Measurements from ENCODE around the gene BYSL. TPM values are rescaled to one million over a fixed set of nuclear protein-coding genes. Genes with fewer than 3 reads are reported as not detected.

The BYSL gene
- total RNA-seq, 2 experiments from 2014 or later = 83.7 to 85.2 TPM

GRCh38 chr6:41901882-41902519, 19.3 kb upstream of the BYSL start:
- ChIA-PET CTCF (interaction anchor here (1.0 to 4.4 kb wide), 2 partner anchors 105 to 142 kb away, joined by 3 to 18 read pairs; no protein-coding TSS in a partner anchor), POLR2A (no interaction called here)

- ChIA-PET CTCF (interaction anchor here (0.9 kb wide), 2 partner anchors 11 to 175 kb away, joined by 3 read pairs; partner anchors contain the start of genes BYSL and MED20), POLR2A (no interaction called here)
These were observed 11.6 kb upstream of the BYSL start for GRCh38 chr6:41909727-41910126.

GRCh38 chr6:41914343-41914742, 7.0 kb upstream of the BYSL start:
- CTCF ChIA-PET = interaction anchor here (0.6 to 1.0 kb wide), 4 partner anchors 9 to 136 kb away, joined by 3 to 4 read pairs (median 3); no protein-coding TSS in a partner anchor
- POLR2A ChIA-PET = no interaction called here

GRCh38 chr6:41914869-41915530, 6.3 kb upstream of the BYSL start:
- ChIA-PET POLR2A (no interaction called here), CTCF (interaction anchor here (0.6 to 0.8 kb wide), 2 partner anchors 8 to 129 kb away, joined by 3 read pairs; no protein-coding TSS in a partner anchor)

DNA sequence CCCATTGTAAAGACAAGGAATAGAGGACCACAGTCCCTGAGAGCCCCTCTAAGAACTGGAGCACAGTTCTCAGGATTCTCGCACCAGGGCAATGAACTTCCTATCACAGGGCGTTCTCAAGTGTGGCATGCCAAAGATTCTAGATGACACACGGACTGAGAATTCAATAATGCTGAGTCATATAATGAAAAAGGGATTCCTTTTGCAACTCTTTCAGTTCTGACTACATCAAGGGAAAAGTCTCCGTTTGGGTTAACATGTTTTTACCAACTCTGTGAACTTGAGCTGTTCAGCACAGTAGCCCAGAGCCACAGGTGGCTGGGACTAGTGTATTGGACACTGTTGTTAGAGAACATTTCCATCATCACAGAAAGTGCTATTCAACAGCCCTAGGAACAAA, 3.8 kb upstream of the BYSL start:
- ChIA-PET CTCF (no interaction called here), POLR2A (no interaction called here)

- ChIA-PET CTCF (interaction anchor here (0.6 to 3.9 kb wide), 16 partner anchors 14 to 243 kb away, joined by 3 to 46 read pairs (median 6); partner anchors contain the start of genes CCND3, TAF8, TOMM6 and USP49), POLR2A (interaction anchor here (0.9 to 2.0 kb wide), 9 partner anchors 14 to 825 kb away, joined by 3 to 14 read pairs (median 5); partner anchors contain the start of genes CCND3 and TOMM6)
These were observed 356 bp downstream of the BYSL start for GRCh38 chr6:41921712-41921998.

DNA sequence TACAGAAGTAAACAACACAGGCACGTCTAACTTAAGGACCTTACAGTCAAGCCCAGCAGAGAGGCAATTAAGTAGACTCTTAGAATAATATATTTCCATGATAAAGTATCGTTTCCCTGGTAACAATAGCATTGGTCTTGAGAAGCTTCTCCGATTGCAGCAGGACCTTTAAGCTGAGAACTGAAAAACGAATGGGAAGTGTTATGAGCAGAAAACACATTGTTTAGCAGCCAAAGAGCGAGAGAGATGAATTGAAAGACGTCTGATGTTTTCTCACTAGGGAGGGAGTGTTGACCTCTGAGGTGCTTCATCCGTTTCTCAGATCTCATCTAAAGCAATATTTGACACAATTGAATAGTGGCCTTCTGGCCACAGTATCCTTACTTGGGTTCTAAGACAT, 855 bp downstream of the BYSL start:
- POLR2A ChIA-PET = interaction anchor here (1.3 to 2.0 kb wide), 2 partner anchors 13 to 122 kb away, joined by 5 to 13 read pairs; no protein-coding TSS in a partner anchor
- CTCF ChIA-PET = interaction anchor here (0.6 to 3.9 kb wide), 10 partner anchors 13 to 243 kb away, joined by 3 to 46 read pairs (median 5); partner anchors contain the start of genes TAF8 and USP49

- CTCF ChIA-PET = interaction anchor here (0.9 to 17.2 kb wide), 3 partner anchors 11 to 140 kb away, joined by 3 to 221 read pairs (median 3); partner anchors contain the start of genes TAF8 and TOMM6
- POLR2A ChIA-PET = interaction anchor here (0.6 kb wide), 1 partner anchor 102 kb away, joined by 3 read pairs; no protein-coding TSS in a partner anchor
These were observed 6.0 kb downstream of the BYSL start for GRCh38 chr6:41927253-41927652.

DNA sequence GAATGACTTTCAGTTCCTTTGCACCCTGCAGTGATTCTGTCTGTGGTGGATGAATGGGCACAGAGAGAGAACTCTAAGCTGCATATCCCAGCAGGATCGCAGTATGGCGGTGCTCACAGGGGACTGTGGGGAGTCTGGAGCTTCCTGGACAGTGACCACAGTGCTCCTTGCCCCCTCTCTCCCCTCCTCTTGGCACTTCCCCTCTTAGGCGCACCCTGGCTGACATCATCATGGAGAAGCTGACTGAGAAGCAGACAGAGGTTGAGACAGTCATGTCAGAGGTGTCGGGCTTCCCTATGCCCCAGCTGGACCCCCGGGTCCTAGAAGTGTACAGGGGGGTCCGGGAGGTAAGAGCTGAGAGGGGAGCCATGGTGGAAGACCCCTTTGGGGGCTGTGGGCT, 8.6 kb downstream of the BYSL start:
- CTCF ChIA-PET = interaction anchor here (1.1 to 17.2 kb wide), 2 partner anchors 9 to 115 kb away, joined by 4 to 221 read pairs; partner anchors contain the start of gene TAF8
- POLR2A ChIA-PET = interaction anchor here (1.0 to 1.5 kb wide), 2 partner anchors 9 kb away, joined by 3 to 6 read pairs; partner anchors contain the start of genes BYSL and MED20

- POLR2A ChIA-PET = no interaction called here
- CTCF ChIA-PET = interaction anchor here (1.5 to 17.2 kb wide), 2 partner anchors 101 to 113 kb away, joined by 3 to 221 read pairs; partner anchors contain the start of gene TAF8
These were observed 10.5 kb downstream of the BYSL start for GRCh38 chr6:41931792-41932191.

DNA sequence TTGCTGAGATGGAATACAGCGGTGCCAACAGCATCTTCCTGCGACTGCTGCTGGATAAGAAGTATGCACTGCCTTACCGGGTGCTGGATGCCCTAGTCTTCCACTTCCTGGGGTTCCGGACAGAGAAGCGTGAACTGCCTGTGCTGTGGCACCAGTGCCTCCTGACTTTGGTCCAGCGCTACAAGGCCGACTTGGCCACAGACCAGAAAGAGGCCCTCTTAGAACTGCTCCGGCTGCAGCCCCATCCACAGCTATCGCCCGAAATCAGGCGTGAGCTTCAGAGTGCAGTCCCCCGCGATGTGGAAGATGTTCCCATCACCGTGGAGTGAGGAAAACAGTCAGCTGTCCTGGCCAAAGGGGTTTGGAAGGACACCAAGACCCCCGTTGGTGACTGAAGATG, 11.1 kb downstream of the BYSL start:
- CTCF ChIA-PET = interaction anchor here (1.5 to 17.2 kb wide), 3 partner anchors 10 to 113 kb away, joined by 3 to 221 read pairs (median 46); partner anchors contain the start of genes BYSL, MED20 and TAF8
- POLR2A ChIA-PET = interaction anchor here (1.6 kb wide), 1 partner anchor 8 kb away, joined by 5 read pairs; no protein-coding TSS in a partner anchor

DNA sequence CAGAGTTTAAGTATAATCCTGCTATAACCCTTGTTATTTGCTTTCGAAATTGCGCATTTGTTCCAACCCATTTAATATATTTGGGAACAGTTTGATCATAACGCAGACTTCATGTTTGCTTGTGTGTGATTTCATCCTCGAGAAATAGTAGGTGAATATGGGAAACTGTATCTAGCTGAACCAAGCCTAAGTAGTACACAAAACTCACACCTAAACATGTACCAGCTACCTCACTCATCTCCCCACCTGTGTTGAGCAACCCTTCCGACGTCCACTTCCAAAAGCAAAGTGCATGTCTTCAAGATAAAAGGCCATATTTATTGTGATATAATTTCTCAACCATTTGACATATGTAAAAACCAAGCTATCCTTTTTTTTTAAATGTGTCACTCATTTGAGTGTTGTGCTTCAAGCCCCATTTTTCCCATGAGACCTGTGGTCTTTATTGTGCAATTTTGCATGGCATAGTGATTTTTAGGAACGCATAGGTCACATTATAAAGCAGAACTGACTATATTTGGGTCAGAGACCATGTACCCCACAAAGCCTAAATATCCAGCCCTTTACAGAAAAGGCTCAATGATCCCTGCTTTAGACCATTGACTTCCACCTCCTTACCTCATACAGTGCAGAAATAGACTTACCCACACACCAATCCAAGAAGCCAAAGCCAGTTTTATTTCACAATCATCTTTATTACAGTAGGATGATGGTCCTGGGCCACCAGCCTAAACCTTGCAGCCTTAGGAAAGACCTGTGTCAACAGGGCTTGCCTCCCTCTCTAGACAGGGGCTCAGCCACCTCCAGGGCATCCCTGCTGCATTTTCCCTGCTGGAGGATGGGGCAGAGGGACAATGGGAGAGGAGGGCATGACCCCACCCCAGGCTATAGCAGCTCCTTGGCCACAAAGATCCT, 13.2 kb downstream of the BYSL start:
- CTCF ChIA-PET = interaction anchor here (0.8 to 17.2 kb wide), 6 partner anchors 10 to 147 kb away, joined by 3 to 221 read pairs (median 6); partner anchors contain the start of genes BYSL, MED20, TAF8 and TOMM6

GRCh38 chr6:41935193-41935574, 13.9 kb downstream of the BYSL start:
- POLR2A ChIA-PET = interaction anchor here (1.0 to 2.3 kb wide), 4 partner anchors 13 to 109 kb away, joined by 3 to 8 read pairs (median 4); partner anchors contain the start of genes BYSL and MED20
- CTCF ChIA-PET = interaction anchor here (0.6 to 17.2 kb wide), 7 partner anchors 10 to 159 kb away, joined by 3 to 221 read pairs (median 5); partner anchors contain the start of genes BYSL, MED20, TAF8 and TOMM6

More for the DNA sequence above, 13.2 kb downstream of the BYSL start:
- POLR2A ChIA-PET = interaction anchor here (0.7 to 1.5 kb wide), 3 partner anchors 12 to 113 kb away, joined by 3 to 5 read pairs (median 3); no protein-coding TSS in a partner anchor

- POLR2A ChIA-PET = interaction anchor here (0.7 to 2.3 kb wide), 4 partner anchors 13 to 109 kb away, joined by 3 to 8 read pairs (median 4); partner anchors contain the start of genes BYSL and MED20
- CTCF ChIA-PET = interaction anchor here (0.6 to 17.2 kb wide), 10 partner anchors 11 to 160 kb away, joined by 3 to 221 read pairs (median 4); partner anchors contain the start of genes BYSL, MED20, TAF8 and TOMM6
These were observed 14.4 kb downstream of the BYSL start for GRCh38 chr6:41935685-41936072.

GRCh38 chr6:41936073-41936837, 15.0 kb downstream of the BYSL start:
- ChIA-PET CTCF (interaction anchor here (0.6 to 17.2 kb wide), 9 partner anchors 11 to 160 kb away, joined by 3 to 221 read pairs (median 5); partner anchors contain the start of genes BYSL, MED20 and TAF8), POLR2A (interaction anchor here (0.7 to 2.3 kb wide), 4 partner anchors 14 to 108 kb away, joined by 3 to 8 read pairs (median 4); partner anchors contain the start of genes BYSL and MED20)

- ChIA-PET CTCF (interaction anchor here (1.7 to 17.2 kb wide), 5 partner anchors 13 to 108 kb away, joined by 4 to 221 read pairs (median 8); partner anchors contain the start of genes BYSL, MED20 and TAF8), POLR2A (interaction anchor here (1.3 to 2.3 kb wide), 2 partner anchors 24 to 107 kb away, joined by 3 to 8 read pairs; no protein-coding TSS in a partner anchor)
These were observed 16.2 kb downstream of the BYSL start for GRCh38 chr6:41937472-41937860.
